ENCODE results near the gene KATNAL1. TPM values are rescaled to one million over a fixed set of nuclear protein-coding genes. Genes with fewer than 3 reads are reported as not detected.

KATNAL1 gene
- total and polyA plus RNA-seq, 10 of the 15 experiments (the other 5 are each of a cell fraction or from before 2014, with no cell fraction given), result 6.5 to 18.7 (median 11.7) TPM

DNA sequence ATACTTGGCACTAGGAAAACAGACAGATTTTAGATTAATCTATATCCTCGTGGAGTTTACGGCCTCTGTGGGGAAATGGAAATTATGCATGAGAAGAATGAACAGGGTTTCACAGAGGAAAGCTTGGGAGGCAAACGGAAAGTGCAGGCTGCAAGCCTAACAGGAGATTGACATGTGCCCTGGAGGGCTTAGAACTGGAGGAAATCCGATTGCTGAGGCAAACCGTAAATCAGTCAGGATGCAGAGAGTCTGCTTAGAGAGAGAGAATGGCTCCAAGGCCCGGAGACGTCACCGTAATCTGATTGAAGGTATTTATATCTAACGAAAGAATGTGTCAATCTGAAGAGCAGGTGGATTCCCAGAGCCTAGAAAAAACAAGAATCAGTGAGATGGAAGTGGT, 143.2 kb downstream of the KATNAL1 start (continued):
- TF ChIP-seq, protein P1, sequence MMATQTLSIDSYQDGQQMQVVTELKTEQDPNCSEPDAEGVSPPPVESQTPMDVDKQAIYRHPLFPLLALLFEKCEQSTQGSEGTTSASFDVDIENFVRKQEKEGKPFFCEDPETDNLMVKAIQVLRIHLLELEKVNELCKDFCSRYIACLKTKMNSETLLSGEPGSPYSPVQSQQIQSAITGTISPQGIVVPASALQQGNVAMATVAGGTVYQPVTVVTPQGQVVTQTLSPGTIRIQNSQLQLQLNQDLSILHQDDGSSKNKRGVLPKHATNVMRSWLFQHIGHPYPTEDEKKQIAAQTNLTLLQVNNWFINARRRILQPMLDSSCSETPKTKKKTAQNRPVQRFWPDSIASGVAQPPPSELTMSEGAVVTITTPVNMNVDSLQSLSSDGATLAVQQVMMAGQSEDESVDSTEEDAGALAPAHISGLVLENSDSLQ (IDR thresholded peaks at IDR 0.05), result no peak

DNA sequence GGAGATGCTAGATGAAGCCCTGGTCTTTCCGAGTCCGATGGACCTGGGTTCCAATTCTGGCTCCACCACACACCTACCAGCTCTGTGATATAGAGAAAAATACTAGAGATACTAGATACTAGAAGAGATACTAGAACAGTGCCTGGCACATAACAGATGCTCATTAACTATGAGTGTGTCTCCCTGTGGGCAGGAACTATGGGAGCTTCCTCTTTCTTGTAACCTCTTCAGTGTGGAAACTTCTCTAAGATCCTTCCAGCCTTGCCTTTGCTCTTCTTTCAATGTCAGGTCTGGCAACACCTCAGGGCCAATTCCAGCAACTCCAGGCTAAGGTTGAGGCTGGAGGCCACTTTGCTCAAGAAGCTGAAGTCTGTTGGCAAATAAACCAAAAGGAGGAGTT, 143.9 kb downstream of the KATNAL1 start:
- H3K9me3 ChIP-seq (replicated peaks; ENCODE audit: control insufficient read depth, insufficient read depth, low read length), result no peaks in the 10 kb centered on the region
- no peak overlapping the region for H3K4me3 ChIP-seq
- ChIA-PET RAD21 (ENCODE audit: unreplicated experiment) (interaction anchor here (0.7 kb wide), 1 partner anchor 199 kb away, joined by 3 read pairs; no protein-coding TSS in a partner anchor), CTCF (interaction anchor here (2.4 kb wide), 1 partner anchor 31 kb away, joined by 7 read pairs; no protein-coding TSS in a partner anchor), POLR2A (no interaction called here), SMC1A (ENCODE audit: uncharacterized antibody, unreplicated experiment) (interaction anchor here (3.8 kb wide), 1 partner anchor 31 kb away, joined by 17 read pairs; no protein-coding TSS in a partner anchor)
- no peaks in the 10 kb centered on the region for H3K27me3 ChIP-seq (replicated peaks in 1 of 2; ENCODE audit: control insufficient read depth in 2 of 2, insufficient read depth in 2 of 2, low read length in 1 of 2)
- H3K4me2 ChIP-seq (ENCODE audit: control insufficient read depth, insufficient read depth), result no peak overlapping the region
- WGBS (ENCODE audit: insufficient coverage, insufficient replicate concordance, low lambda C conversion rate, missing lambda C conversion rate), result 79% methylated on average over 2 of the region's 2 CpGs
- FAIRE-seq, result no peak
- H2AFZ ChIP-seq (ENCODE audit: control insufficient read depth, low read depth, low read length), result no peak overlapping the region
- H3K4me1 ChIP-seq (ENCODE audit: control insufficient read depth, insufficient read depth, low read length), result peaks cover 14% of the 10 kb centered on the region
- in situ Hi-C loops (cut with MboI), result no loop called here
- no peak overlapping the region for H3K9ac ChIP-seq (ENCODE audit: control insufficient read depth, insufficient read depth, low read length)
- intact Hi-C loops (cut with micrococcal nuclease; ENCODE audit: unreplicated experiment), result no loop called here
- H3K36me3 ChIP-seq (ENCODE audit: control insufficient read depth in 2 of 2, insufficient read depth in 2 of 2, low read length in 1 of 2), result no peaks in the 10 kb centered on the region
- H3K79me2 ChIP-seq (ENCODE audit: control insufficient read depth, insufficient read depth, low read length), result no peaks in the 10 kb centered on the region
- BruUV-seq (replicated peaks), result no TSS peak
- TF ChIP-seq, protein P2, sequence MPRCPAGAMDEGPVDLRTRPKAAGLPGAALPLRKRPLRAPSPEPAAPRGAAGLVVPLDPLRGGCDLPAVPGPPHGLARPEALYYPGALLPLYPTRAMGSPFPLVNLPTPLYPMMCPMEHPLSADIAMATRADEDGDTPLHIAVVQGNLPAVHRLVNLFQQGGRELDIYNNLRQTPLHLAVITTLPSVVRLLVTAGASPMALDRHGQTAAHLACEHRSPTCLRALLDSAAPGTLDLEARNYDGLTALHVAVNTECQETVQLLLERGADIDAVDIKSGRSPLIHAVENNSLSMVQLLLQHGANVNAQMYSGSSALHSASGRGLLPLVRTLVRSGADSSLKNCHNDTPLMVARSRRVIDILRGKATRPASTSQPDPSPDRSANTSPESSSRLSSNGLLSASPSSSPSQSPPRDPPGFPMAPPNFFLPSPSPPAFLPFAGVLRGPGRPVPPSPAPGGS (IDR thresholded peaks at IDR 0.05; ENCODE audit: borderline replicate concordance, insufficient read depth, low read depth, low read length, poor library complexity, severe bottlenecking), result no peak
- no peak for TF ChIP-seq EGR1 (IDR thresholded peaks at IDR 0.05; ENCODE audit: borderline replicate concordance in 1 of 2, low read depth in 2 of 2, low read length in 2 of 2)
- no peak for TF ChIP-seq FOXM1 (IDR thresholded peaks at IDR 0.05; ENCODE audit: low read depth, low read length)
- TF ChIP-seq, protein P3, sequence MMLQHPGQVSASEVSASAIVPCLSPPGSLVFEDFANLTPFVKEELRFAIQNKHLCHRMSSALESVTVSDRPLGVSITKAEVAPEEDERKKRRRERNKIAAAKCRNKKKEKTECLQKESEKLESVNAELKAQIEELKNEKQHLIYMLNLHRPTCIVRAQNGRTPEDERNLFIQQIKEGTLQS (IDR thresholded peaks at IDR 0.05; ENCODE audit: borderline replicate concordance, extremely low read depth, low read depth, low read length), result no peak
- TF ChIP-seq, protein P4, sequence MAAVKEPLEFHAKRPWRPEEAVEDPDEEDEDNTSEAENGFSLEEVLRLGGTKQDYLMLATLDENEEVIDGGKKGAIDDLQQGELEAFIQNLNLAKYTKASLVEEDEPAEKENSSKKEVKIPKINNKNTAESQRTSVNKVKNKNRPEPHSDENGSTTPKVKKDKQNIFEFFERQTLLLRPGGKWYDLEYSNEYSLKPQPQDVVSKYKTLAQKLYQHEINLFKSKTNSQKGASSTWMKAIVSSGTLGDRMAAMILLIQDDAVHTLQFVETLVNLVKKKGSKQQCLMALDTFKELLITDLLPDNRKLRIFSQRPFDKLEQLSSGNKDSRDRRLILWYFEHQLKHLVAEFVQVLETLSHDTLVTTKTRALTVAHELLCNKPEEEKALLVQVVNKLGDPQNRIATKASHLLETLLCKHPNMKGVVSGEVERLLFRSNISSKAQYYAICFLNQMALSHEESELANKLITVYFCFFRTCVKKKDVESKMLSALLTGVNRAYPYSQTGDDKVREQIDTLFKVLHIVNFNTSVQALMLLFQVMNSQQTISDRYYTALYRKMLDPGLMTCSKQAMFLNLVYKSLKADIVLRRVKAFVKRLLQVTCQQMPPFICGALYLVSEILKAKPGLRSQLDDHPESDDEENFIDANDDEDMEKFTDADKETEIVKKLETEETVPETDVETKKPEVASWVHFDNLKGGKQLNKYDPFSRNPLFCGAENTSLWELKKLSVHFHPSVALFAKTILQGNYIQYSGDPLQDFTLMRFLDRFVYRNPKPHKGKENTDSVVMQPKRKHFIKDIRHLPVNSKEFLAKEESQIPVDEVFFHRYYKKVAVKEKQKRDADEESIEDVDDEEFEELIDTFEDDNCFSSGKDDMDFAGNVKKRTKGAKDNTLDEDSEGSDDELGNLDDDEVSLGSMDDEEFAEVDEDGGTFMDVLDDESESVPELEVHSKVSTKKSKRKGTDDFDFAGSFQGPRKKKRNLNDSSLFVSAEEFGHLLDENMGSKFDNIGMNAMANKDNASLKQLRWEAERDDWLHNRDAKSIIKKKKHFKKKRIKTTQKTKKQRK (IDR thresholded peaks at IDR 0.05; ENCODE audit: low read depth, low read length), result no peak
- TF ChIP-seq ZNF217 (IDR thresholded peaks at IDR 0.05), result no peak
- TF ChIP-seq CBX3 (IDR thresholded peaks at IDR 0.05; ENCODE audit: borderline replicate concordance, low read depth), result no peak
- no peak overlapping the region for H3K27ac ChIP-seq (ENCODE audit: control insufficient read depth, insufficient read depth)
- DNase-seq (ENCODE audit: low read depth, low spot score), result no peak
- no peak for ATAC-seq
- no peaks in the 10 kb centered on the region for H4K20me1 ChIP-seq (ENCODE audit: control insufficient read depth, insufficient read depth)
